Activated CD4-positive, alpha-beta T cell treated with anti-CD3 and anti-CD28 coated beads, Interleukin-10, Interleukin-2, amounts not matched to agents 100 ng/mL and 50 ng/mL, durations not matched to agents 16 hours and 8 hours (primary cell): ENCODE measurements around the gene ROBO1.
"Not testable (repeated sequence)": the region's sequence is repeated elsewhere in the genome, so short reads cannot be mapped to it uniquely, and the experiment has no call there.

ENCODE experiments used
- DNase-seq: peaks from one replicate; pipeline ENCODE4 v3.0.0-alpha.2; 2020

The ROBO1 gene

DNA sequence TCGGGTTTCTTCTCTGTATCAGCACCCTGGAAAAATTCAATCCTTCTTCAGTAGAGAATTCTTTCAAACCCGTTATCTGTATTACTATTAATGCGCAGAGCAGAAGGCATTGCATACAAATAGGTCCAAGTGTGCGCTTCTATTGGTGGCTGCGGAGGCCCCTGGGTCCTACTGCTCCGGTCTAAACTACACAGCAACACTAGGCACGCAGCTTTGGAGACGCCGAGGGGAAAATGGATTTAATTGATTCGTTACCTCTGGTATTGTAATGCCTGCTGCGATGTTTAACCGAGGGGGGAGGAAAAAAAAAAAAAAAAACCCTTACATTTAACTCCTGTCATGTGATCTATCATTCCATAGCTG is at the start of gene ROBO1:
TSS of gene ROBO1 (minus strand) at position 94 of the 363 bp plus-strand sequence.
- DNase-seq = no peak

DNA sequence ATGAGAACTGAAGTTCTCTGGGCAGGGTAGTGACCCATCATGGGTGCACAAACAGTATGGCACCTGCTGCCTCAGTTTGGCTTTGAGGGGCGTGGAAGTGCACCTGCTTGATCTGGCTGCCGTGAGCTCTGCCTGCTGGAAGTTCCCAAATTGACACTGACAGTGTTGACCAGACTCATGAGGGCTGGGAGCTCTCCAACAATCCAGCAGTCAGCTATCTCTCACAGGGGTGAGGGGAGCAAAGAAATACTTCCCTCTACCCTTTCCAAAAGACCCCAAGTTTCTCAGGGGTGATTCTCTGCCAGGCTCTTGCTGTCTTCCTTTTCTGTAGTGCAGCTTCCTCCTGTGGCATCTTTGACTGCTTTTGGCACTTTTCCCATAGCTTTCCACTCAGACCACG is 49.4 kb upstream of the ROBO1 start:
- DNase-seq = no peak

GRCh38 chr3:79815478-79815877 is 47.7 kb upstream of the ROBO1 start:
- no peak for DNase-seq

DNA sequence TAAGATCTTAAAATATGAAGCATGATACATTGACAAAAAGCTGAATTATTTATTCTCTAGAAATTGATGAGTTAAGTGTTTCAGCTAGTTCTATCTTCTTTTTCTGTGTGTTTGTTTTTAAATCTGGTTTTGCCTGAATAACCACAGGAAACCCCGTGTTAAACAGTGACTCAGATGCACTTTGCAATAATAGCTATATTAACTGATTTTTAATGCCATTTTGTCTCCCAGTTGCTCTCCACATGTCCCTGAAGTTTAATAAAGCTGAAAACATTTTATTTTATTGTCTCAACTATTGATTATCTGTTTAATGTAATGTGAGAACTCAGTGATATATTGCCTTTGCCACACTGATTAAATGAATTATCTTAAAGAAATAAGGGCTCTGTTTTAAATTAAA is 42.8 kb upstream of the ROBO1 start:
- no peak for DNase-seq

GRCh38 chr3:79810092-79810491 is 42.3 kb upstream of the ROBO1 start:
- no peak for DNase-seq

DNA sequence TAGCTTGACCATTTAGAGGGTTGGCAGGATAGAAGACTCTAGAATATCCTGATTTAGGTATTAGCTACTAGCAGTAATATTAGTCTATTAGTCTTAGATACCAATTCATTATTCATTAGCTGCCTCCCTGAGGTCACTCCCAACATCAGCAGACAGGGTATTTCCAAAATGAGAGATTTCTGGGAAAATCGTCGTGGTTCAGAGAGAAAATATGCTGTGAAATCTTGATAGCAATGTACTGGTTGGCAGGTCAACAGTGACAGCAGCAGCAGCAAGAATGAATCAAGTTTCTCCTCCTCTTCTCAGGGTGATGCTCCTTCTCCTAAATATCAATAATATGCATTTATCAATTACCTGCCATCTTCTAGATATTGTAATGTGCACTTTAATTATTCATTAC is 41.3 kb upstream of the ROBO1 start:
- DNase-seq = no peak

DNA sequence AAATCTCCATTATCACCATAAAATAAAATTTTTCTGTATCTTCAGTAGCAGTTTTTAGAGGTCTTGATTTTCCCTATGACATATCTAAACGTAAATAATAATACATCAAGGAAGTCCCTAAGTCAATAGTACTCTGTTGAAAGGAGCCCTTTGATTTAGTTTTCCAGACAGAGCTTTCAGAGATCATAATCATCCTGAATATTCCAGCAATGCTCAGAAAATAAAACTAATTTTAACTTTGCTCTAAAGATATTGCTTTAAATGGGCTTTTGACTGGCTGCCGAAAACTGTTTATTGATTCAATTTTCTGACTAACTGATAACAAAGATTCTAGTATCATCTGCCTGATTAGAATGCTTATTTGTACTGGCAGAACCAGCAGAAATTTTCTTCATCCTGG is 40.7 kb upstream of the ROBO1 start:
- DNase-seq = no peak

DNA sequence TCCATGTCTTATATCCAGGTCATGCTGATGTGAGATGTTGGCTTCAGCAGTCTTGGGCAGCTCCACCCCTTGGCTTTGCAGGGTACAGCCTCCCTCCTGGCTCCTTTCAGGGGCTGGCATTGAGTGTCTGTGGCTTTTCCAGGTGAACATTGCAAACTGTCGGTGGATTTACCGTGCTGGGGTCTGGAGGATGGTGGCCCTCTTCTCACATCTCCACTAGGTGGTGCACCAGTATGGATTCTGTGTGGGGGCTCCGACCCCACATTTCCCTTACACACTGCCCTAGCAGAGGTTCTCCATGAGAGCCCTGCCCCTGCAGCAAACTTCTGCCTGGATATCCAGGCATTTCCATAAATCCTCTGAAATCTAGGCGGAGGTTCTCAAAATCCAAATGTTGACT is 22.4 kb upstream of the ROBO1 start:
- not testable (repeated sequence) for DNase-seq

GRCh38 chr3:79773291-79773690 is 5.5 kb upstream of the ROBO1 start:
- DNase-seq = no peak

DNA sequence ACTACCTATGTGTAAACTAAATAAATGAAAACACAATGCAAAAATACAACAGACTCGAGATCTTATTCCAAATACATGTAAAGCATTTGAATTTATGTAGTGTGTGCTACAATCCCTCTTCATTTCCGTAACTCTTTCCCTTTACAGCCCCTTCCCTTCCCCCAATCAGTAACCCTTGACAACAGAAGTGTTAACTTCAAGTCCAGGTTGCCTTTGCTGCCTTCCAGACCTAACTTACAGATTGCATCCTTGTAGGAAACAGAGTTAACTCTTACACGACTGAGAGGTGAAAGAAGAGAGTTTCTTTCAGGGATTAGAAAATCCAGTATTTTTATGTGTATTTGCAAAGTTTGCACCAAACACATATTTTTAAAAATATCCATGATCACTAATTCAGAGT is 1.4 kb upstream of the ROBO1 start:
- DNase-seq = no peak

DNA sequence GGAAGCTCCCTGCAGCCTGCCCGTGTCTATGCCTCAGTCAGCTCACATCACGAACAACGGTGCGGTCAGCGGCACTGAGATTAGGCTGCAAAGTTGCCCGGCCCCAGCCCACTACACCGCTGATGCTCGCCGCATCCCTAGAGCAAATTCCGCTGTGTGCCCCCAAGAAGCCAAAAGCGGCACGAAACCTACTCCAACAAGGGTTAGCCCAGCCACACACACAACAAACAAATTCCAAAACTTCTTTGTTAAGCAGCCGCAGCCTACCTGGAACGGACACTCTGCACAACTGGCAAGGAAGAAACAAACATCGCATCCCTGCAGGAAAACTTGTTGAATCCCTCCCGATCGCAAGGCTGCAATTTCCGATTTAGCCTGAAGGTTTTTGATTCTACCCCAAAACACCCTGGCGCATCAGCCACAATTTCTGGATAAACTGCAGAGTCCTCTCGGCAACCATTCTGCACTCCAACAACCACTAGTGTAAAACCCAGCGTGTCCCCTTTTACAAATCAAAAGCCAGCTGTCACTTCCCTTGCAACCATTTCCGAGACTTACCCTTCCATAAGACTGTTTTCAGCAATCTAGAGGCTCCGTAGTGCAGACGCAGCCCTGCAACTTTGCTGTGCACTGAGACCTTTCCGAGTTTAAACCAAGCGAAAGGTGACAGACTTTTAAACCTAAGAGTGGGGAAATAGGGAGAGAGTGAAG is 449 bp downstream of the ROBO1 start:
- no peak for DNase-seq

DNA sequence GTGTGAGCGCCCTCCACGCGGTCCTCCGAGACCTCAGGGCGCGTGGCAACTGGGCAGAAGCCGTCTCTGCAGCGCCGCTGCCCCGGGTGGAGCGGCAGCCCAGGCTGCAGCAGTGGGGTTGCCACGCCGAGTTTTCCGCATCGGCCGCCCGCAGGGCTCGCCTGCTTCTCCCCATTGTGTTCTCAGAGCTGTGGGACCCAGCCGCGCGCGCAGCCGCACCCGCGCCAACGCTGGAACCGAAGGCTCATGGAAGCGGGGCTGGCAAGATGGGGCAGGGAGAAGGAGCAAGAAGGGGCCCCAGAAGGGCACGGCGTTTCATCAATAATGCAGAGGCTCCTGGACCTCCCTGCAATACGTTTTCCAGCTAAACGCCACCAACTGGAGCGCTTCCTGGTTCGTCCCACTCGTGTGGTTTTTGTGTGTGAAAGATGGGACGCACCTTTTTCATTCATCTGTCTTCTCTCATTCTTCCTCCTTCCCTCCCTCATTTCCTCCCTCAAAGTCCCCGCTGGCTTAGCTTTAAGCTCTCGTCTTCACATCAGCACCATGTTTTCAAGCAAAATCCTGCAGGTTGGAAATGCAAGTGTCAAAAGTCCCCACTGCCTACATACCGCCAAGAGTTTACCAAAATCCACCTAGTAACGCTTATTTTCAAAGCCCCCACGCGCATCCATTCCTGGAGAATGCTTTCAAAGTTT is 1.2 kb downstream of the ROBO1 start:
- DNase-seq = no peak

DNA sequence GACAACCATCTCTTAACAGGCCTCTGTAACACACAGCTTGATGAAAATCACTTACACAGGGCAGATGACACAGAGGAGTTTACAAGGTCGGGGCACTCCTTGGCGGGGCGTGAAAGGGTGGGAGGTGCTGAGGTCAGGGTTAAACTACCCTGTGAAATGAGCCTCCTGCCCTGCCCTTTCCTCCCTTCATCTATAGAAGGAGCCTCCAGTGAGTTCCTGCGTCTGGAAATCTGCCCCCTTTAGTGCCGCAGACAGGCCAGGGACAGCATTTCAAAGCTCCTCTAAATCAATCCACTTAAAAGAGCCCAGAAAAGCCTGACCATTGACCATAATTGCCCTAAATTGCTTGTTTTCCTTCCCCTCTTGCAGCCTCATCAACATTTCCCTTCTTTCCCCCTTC is 1.9 kb downstream of the ROBO1 start:
- no peak for DNase-seq

DNA sequence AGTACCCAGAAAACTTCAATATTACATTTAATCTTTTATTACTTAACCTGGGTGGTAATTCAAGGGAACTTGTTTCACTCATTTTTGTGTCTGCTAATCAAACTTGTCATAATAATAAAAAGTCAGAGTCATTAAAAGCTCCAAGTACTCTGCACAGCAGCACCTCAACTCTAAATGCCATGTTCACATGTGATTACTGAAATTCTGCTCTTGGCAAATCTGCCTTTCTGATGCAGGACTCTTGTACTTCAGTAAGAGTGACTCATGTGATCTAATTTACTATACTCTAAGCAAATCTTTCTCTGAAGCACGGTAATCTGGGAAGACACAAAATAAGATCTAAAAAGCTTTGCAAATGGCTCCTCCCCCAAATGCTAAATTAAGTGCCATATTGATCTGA is 6.4 kb downstream of the ROBO1 start:
- no peak for DNase-seq

GRCh38 chr3:79751703-79752102 is 16.1 kb downstream of the ROBO1 start:
- DNase-seq = no peak

GRCh38 chr3:79737530-79737929 is 30.3 kb downstream of the ROBO1 start:
- no peak for DNase-seq

DNA sequence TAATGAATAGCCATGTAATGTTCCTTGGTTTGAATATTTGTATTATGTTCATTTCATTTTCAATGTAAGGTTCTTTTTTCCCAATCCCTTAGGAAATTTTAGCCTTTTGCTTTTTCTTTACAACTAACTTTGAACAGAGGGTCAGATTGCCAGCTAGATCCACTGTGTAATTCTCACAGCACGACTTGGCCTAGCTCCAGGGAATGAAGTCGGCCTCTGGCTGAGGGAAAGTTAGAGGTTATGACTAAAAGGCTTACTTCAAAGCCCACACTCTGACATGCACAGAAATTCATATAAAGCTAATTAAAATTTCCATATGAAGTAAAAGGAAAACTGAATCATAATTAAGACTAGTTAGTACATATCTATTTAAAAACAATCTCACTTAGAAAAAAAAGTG is 38.7 kb downstream of the ROBO1 start:
- no peak for DNase-seq

- DNase-seq = no peak
Measured at GRCh38 chr3:79726786-79727185, 41.0 kb downstream of the ROBO1 start.

DNA sequence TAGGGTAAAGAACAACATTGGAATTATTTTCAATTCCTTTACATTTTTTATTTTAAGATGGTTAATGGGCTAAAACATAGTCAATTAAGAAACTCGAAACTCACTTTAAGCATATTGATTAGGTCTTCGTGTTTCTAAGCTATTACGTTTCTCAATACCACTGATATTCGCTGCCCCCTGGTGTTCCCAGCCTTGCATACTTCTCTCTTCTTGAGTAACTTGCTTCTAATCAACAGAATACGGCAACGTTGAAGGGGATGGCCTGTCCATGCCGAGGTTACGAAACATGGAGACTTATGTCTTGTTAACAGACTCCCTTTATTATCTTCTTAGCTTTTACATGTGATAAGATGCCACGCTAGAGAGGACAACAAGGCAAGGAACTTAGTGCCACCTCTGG is 43.6 kb downstream of the ROBO1 start:
- no peak for DNase-seq

- DNase-seq = no peak
Measured at GRCh38 chr3:79690072-79690471, 77.7 kb downstream of the ROBO1 start.

- no peak for DNase-seq
Measured at GRCh38 chr3:79685108-79685507, 82.7 kb downstream of the ROBO1 start.

GRCh38 chr3:79684041-79684440 is 83.8 kb downstream of the ROBO1 start:
- DNase-seq = no peak

DNA sequence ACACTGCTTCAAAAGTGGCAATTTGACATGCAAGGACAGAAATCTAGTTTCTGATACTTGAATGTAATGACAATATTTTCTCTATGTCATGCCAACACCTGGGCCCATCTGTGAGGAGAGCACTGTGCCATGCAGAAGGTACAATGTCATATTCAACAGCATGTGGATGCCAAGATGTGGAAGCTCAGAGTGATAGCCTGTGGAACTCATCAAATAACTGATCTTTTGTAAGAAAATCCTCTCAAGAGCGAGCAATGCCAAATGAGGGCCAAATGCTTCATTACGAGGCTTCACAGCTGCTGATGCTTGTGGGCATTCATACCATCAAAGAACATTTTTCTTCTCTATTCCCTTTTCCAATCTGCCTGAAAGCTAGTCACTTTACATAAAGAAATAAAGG is 95.1 kb downstream of the ROBO1 start:
- no peak for DNase-seq

DNA sequence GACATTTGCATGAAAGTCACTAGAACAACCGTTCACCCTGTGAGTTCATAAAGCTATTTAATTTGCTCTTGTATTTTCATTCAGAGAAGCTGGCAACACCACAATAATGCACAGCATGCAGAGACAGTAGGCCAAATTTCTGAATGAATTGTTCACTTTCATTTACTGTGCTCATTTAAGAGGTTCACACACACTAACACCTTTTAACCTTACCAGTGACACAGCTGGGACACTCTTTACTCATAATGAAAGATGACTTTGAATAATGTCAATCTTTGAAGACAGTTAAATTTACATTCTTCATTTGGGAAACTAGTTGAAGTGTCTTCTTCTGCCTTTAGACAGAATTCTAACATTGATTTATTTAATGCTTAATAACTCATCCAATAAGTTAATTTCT is 95.7 kb downstream of the ROBO1 start:
- no peak for DNase-seq

DNA sequence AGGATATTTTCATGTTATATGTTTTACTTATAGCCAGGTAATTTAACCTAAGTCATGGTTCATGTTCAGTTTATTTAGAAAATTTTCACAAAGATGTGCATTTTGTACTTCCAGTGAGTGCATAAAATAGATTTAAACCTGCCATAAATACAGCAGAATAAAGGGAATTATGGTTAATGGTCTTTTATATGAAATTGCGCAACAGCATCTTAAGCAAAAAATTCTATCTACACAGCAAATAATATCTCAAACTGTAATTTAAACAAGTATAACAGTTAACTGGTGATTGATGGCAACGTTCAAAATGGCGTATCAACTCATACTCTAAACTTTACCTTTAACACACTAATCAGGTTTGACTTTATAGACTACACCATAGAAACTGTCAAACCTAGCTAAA is 97.6 kb downstream of the ROBO1 start:
- no peak for DNase-seq
